DMS153 treated with DMSO at 0.1 percent for 48 hours (cell line): Measurements from ENCODE around the gene CDH11.

Experiments used
- DNase-seq: peaks from one replicate; lab custom pipeline; 2025; ENCODE audit not compliant: unreplicated experiment; lab: John Stamatoyannopoulos, UW

Gene CDH11

DNA sequence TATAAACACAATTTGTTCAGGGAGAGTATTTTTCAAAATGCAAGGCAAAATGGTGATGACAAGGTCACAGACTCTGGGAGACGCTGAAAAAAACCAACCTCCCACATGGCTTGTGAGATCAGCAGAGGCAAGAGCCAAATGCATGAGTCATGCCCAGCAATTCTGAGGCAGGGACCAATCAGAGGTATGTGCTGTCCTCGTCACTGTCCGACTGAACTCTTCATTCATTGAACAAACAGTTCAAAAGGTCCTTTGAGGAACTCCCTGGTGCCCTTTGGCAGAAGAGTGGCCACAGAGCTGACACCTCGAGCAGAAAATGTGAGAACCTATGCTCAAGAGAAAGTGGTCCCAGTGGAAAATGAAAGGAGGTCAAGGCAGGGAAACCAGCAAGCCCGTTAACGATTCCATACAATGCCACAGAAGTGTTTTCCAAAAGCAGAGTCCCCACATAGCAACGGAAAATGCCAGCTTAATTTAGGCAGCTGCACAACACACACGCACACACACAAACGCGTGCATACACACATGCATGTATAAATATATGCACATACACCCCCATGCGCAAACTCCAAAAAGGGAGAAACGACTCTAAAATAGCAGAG, 50.9 kb downstream of the CDH11 start:
- DNase-seq = peak; percentile 2

DNA sequence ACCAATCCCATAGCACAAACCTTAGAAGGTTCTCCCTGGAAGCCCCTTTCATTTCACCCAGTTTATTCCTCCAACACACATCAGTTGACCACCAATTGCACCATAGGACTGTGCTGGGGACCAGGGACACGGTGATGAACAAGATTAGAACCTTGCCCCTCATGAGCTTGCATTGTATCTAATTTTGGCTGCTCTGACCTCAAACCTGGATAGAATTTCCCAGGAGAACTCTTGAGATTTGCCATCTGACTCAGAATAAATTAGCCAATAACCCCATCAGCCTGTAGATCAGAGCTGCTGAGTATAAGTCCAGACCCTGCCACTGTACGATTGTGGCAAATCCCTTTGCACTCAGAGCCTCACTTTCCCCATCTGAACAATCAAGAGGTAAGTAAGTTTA, 52.1 kb downstream of the CDH11 start:
- no peak for DNase-seq

DNA sequence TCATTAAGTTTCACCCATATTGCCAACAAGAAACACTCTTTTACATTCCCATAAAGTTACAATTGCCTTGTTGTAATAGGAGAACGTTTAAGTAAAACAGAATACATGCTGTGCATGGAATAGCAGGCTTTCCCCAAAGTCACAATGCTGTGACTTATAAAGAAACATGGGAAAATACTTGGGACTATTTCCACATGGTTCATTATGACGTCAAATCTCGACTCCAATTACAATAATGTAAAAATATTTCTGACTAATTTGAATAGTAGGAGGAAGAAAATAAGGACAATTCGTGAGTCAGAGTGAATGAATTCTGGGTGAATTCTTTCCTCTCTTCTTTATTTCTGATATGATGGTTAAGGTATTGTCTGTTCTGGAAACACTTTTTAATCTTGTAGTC, 52.8 kb downstream of the CDH11 start:
- DNase-seq = no peak

DNA sequence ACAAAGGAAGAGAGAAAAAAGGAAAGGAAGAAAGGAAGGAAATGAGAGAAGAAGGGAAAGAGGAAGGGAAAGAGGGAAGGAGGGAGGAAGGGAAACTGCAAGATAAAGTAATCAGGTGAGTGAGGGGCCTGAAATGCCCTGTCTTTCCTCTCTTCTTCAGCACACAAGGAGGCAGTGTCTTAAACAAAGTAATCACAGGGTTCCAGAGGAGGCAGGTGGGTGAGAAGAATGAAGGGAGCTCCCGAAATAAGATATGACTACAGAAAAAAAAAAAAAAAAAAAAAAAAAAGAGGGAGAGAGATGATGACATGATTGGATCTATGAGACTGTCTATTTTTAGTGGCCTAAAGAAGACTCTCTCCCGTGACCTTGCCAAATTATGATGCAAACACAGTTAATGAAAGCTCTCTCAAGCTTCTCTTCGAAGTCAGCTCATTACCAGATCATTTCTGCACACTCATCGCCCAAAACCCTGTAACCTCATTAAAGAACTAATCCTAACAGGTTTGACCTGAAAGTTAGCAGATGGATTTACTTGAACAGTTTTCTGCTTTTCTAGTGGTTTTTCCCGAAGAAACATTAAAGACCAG, 53.6 kb downstream of the CDH11 start:
- DNase-seq = no peak

DNA sequence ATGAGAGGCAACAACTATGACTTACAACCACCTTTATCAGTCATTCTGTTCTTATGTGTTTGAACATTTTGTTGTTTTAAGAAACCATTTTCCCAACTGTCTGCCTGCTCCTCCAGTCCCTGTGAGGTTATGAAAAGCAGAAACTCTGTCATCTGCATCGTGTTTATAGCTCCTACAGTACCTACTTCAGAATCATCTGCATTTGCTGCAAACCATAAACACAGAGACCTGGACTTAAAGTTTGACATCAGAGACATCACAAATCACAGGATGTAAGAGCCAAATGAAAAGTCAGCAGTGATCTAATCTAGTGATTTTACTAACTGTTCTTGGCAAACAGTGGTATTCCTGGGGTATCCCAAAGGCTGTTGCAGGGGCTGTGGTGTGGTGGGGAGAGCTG, 55.2 kb downstream of the CDH11 start:
- DNase-seq = no peak

DNA sequence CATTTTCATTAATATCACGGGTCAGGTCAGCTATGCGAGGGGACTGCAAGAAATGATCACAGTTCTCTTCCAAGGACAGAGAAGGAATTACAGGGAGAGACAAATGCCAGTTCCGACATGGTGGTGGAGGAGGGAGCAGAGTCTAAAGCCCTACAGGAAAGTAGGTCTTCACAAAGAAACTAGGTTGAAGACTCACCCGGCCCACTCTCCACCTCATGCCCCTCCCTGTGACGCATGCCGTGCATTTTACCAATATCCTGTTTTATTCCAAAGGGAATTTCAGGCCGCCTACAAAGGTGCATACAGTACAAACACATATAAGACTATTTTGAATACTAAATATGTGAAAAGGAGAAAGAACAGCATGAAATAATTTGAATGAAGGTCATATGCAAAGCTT, 56.8 kb downstream of the CDH11 start:
- no peak for DNase-seq

DNA sequence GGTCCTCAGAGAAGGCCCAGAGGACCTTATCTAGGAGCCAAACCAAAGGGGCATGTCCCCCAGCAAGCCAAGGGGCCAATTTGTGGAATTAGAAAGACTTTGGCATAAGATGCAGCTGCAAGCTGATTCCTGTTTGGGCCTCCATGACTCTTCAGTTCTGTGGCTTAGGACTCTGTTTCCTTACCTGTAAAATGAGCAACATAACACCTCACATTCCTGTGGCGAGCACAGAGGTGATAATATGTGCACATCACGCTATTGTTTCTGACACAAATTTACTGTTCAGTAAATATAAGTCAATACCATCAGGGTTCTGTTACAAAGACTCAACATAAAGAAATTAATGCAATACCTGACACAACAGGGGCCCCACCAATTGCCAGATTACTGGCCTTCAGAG, 57.7 kb downstream of the CDH11 start:
- DNase-seq = no peak

DNA sequence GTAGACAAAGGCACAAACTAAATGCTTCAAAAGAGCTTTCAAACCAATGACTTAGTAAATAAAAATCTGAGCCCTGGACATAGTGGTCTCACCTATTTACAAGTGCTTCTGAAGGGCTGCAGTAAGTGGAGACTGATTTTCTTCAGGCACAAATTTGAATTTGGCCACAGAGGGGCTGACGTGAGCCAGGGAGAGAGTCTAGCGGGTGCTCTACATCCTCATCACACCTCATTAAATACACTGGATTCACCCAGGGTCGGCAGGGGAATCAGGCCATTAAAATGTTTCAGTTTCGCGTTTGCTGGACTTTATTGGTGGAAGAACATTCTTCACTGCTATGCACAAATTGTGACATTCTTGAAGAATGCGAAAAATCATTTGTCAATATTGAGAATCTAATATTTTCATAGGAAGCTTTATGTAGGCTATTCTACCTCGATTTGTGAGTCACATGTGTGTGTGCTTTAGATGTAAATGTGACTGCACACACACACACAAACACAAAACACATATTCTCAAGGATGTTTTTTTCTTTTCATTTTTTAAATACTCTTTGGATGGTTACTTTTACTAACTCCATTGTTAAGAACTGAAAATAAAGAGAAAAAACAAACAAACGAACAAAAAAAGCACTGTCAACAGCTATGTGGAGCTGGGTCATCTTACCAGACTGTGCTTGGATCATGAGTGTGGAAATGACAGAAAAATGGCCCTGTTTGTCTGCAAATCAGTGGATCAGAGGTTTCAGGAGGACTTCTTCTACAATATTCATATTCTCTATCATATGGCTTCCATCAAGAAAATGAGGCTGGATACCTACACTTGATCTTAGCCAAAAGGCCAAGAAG, 58.9 kb downstream of the CDH11 start:
- DNase-seq = no peak

DNA sequence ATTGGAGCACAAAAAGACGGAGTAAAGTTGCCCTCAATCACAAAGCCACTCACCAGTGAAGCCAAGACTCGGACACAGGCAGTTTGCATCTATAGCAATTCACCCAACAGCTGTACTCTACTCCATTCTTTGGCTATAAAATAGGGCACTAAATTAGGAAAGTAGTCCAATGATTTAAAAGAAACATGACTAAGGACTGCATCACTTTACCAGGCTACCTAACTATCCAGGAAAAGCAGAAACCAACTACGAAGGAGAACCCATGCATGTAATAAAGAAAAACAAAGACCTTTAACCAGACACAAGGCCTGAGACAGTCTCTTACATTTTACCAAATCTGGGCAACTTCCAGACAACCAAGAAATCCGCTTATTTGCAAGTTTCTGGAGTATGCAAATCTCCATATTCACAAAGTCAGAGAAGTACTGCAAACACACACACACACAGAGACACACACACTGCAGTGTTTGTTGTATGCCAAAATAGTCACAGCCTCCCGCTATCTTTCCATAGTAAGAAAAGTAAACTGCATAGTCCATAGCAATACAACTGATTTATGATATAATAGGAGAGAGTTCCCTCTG, 59.8 kb downstream of the CDH11 start:
- no peak for DNase-seq

DNA sequence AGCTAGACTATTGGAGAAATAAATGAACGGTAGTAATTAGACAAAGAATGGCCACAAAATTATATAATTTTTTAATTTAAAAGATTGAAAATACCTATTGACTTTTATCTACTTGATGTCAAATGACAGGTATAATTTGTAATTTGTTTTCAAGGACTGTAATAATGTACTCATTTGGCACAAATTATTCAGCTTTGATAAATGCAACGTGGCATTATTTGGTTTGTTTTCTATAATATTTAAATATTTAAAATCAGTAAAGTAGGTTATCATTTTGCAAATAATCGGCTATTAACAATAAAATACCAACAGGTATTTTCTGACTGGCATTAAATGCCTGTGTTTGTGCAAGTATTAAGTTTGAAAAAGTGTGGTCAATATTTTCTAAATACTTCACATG, 60.6 kb downstream of the CDH11 start:
- no peak for DNase-seq

DNA sequence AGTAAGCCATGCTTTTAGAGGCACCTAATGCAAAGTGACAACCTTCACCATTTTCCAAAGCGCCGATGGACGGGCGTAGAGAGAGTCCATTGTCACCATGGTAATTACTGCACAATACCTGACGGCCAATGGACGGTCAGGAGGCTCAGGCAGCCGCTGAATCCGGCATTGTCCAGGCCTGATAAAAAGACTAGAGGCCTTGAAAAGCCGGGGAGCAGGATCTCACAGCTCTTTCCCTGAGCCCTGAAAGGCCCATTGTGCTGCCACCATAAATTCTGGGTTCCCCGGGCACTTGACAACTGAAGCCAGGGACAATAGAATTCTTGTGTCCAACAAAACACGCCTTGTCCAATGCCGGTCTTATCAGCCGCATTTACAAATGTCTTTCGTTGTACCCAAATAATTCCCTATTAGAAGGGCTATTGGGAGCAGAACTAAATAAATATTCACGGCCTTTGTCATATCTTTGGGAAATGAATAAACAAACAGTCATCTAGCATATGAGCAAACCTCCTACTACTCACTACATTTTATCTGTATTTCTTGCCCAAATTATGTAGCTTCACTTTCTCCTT, 62.4 kb downstream of the CDH11 start:
- DNase-seq = no peak

DNA sequence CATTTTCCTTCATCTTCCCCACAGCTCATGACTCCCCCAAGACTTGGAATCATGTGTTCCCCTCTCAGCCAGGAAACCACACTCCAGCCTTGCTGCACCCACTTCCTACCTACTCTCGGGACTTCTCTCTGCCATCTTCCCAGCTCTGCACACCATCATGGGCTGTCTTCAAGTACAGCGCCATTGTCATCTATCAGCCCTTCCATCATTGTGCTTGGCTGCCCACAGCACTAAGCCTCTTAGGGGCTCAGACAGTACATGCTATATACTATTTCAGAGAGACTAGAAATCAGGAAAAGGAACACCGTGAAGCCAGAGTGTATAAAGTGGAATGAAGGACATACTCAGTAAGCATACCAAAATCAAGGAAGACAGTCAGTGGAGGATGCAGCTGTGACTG, 64.7 kb downstream of the CDH11 start:
- no peak for DNase-seq

DNA sequence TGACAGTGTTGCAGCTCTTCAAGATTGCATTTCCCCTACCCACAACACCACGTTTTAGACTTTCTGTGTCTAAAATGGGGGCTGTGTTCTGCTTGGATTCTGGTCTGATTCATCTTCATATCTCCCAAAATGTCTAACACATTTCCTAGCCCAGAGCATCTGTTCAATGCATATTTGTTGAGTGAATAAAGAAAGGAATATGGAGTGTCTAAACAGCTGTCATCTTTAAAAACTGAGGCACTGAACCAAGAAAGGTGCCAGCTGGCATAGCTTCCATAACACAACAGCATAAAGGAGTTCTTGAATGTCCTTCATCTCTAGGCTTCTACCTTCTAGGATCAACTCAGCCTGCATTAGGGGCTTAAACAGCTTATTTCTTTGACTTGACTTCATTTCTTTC, 67.4 kb downstream of the CDH11 start:
- no peak for DNase-seq

DNA sequence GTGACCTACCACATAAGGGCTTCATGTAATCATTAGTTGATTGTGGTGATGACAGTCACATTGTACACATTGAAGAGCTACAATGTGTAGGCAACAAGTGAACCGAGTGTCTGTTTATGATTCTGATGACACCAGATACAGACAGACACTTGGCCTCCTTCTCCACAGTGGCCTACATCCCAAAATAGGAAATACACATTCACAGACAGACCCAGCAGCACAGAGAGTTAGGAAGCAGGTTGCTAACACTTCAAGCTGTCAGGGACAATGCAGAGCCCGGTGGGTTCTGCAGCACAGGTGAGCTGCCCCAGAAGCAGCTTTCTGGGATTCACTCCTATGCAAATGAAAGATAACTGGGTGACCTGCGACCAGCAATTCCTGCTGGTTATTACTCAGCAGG, 72.2 kb downstream of the CDH11 start:
- DNase-seq = no peak

DNA sequence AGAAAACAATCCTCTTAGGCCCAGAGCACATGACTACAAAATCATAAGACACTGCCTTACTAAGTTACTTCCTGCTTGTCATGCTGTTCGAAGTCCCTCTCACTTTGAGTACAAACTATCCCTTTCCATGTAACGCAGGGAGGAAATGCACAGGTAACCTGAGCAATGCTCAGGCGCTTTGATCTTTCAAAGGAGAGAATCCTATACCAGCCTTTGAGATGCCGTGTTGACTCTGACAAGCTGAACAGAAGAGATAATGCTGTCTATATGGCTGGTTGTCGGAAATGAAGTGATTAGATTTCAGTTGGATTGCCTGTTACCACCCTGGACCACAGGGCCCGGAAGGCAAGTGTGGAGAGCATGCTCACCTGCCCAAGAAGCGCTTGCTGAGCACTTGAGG, 75.9 kb downstream of the CDH11 start:
- no peak for DNase-seq

DNA sequence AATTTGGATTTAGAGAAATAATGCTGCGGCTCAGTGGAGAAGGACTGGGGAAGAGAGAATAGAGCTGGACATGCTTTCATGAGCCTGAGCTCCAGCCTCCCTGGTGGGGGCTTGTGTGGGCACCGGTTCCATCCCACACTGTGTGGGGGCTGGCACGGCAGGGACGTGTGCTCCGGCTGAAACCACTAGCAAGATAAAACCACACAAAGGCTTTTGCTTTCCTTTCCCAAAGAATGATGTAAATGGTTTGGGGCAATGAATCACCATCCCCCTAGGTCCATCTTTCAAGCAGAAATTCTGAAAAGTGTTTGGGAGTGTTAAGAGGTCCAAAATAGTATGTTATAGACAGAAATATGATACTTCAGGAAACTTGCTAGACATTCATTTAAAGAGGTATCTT, 77.0 kb downstream of the CDH11 start:
- no peak for DNase-seq

DNA sequence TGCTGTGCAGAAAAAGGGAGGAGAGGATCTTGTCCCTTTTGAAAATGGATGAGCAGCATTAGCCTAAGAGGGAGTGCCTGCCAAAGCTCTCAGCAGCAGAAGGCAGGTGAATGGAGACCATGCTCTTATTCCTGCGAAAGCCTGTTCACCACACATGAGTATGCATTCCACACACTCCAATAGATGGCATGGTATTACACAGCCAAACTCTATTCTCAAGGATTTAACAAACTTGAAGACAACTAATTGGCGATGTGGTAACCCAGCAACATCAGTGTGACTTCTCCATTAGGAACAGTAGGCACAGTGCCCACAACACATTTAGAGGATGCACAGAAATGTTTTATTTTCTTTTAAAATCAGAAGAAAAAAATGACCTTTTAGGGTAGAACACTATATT, 77.8 kb downstream of the CDH11 start:
- no peak for DNase-seq

DNA sequence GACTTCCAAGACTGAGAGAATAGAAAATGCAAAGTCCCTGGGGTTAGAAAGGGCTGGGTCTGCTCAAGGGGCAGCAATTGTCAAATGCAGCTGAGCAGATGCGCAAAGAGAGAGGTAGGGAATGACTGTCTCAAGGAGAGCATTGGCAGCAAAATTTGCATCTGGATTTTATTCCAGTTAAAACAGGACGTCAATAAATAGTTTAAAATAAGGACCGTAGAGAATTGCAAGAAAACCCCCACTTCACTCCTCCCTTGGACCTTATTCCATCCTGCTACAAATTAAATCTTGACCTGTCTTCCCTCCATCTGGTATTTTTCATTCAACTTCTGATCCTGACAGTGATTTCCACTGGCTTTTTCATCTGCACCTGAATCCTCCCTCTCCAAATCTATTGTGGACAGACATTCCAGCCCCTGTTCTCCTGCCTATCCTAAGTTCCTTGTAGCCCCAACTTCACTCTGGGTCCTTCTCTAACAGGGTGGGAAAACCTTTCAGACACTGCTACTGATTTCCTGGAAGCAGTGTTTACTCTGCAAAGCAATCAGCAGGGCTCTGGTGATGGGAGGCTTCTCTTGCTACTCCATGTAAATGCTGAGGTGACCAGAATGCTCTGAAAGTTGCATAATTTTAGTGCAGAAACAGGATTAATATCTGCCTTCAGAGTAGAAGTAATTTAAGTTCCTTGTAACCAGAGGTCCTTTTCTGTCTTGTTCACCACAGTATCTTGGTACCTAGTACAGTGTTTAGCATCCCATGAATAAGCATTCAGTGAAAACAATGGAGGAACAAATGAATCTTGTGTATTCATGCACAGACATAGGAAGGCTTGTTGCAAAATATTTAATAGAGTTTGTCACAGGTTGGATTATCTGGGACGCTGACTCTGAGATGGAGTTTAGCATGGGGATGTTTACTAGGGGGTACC, 79.2 kb downstream of the CDH11 start:
- DNase-seq = no peak

DNA sequence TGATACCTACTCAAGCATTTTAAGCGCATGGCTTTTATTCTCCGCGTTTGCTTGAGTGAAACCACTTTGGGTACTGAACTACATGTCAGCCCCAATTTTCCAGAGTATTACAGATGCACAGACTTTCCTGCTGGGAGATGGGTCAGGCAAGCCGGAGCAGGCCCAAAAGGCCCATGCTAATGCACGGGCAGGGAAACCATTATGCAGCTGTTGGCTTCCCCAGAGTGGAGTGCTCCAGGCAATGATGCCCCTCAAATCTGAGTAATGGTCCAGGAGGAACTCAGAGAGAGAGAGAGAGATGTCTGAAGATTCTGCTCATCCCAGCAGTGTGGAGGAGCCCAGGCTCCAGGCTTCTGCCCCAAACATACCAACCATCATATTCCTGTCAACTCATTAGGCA, 80.2 kb downstream of the CDH11 start:
- no peak for DNase-seq

DNA sequence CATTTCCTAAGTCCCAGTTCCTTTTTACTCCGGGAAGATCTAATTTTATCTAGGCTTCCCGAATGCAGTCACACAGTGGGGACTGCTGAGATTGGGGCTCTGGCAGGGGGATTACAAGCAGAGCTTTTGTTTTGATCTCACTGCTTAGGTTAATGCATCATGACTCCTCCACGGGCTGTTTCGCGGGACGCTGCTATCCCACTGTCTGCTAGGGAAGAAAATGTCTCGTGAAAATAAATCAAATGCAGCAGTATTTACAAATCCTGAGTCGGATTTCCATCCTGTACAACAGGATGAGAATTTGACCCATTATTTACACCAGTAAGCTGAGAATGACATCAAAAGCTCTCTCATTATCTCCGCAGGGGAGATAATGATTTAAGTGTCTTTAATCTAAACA, 83.8 kb downstream of the CDH11 start:
- no peak for DNase-seq

DNA sequence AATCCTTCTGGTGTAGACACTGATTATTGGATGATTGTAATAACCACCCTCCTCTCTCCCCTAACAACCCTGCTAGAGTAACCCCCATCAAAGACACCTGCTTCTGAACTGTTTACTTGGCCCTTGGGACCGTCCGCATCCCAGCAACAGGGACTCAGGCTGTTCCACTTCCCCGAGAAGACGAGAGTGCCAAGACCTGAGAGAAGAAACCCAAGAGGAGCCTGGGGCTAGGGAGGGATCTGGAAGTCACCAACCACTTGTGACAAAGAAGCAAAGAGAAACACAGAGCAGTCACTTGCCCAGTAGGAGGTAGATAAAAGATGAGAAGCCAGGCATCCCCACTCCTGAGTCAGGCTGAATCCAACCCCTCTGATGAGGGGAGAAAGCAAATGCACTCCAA, 84.3 kb downstream of the CDH11 start:
- no peak for DNase-seq
